ENCODE data around the gene EDRF1. TPM values are rescaled to one million over a fixed set of nuclear protein-coding genes. Genes with fewer than 3 reads are reported as not detected.
A peak's percentile ranks its signal among the peaks of the same experiment; 100 is the strongest.

Gene EDRF1
- total and polyA plus RNA-seq, 2 of the 13 experiments (the other 11 are each of a cell fraction or from before 2014, with no cell fraction given): 16.9 to 26.7 TPM

DNA sequence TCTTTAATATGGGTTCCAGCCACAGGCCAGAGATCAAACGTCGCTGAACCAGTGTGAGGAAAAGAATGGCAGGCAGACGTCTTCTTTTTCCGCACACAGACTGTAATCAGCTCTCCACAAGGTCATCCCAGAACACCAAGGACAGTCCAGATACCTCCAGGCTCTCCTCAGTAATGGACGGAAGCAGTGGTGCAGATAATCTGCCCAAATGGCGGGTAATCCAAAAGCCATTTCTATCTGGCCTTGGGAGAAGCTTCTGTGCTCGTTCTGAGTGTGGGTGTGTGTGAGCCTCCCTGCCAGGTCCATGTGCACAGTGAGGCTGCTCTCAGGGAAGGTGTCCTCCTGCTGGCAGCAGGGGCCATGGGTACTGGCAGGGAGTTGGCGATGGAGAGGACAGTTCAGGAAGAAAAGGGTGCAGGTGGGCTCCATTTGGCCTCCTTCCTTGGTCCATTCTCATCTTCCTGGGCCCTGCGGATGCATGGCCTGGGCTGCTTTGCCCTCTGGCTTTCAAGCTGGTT is 21.0 kb upstream of the EDRF1 start:
- Histone ChIP-seq H3K9ac (ENCODE audit: insufficient read depth, low read depth, low read length) (no peak overlapping the region), H4K20me1 (ENCODE audit: insufficient read depth, low read length) (no peaks in the 10 kb centered on the region), H3K4me3 (replicated peaks in 1 of 3; ENCODE audit: insufficient read depth in 1 of 3, low read depth in 2 of 3, low read length in 3 of 3) (no peak overlapping the region), H3K9me3 (ENCODE audit: low read length) (no peaks in the 10 kb centered on the region), H3K27me3 (ENCODE audit: control insufficient read depth in 1 of 2, insufficient read depth in 2 of 2, low read length in 2 of 2) (peaks cover 2 to 28% of the 10 kb centered on the region in 2 experiments; a peak in 4 of 5 replicates), H3K4me1 (ENCODE audit: insufficient read depth, low read length) (no peaks in the 10 kb centered on the region), H2AFZ (ENCODE audit: low read length) (no peak overlapping the region), H3K79me2 (ENCODE audit: insufficient read depth, low read length) (no peaks in the 10 kb centered on the region), H3K27ac (ENCODE audit: extremely low read length, insufficient read depth, low read length) (no peak overlapping the region), H3K36me3 (replicated peaks in 1 of 2; ENCODE audit: control insufficient read depth in 1 of 2, insufficient read depth in 2 of 2, low read length in 2 of 2) (no peaks in the 10 kb centered on the region), H3K4me2 (ENCODE audit: low read depth, low read length) (no peak overlapping the region)
- no peak for DNase-seq (ENCODE audit: low spot score)
- no TSS peak for BruUV-seq (replicated peaks)
- in situ Hi-C loops (cut with HindIII; ENCODE audit: extremely low pct_ligation_motif_present, low pct_unique_long_range_greater_than_20kb) (no loop called here), intact Hi-C loops (cut with micrococcal nuclease; ENCODE audit: unreplicated experiment) (no loop called here)
- no peak for FAIRE-seq
- TF ChIP-seq, protein P1, sequence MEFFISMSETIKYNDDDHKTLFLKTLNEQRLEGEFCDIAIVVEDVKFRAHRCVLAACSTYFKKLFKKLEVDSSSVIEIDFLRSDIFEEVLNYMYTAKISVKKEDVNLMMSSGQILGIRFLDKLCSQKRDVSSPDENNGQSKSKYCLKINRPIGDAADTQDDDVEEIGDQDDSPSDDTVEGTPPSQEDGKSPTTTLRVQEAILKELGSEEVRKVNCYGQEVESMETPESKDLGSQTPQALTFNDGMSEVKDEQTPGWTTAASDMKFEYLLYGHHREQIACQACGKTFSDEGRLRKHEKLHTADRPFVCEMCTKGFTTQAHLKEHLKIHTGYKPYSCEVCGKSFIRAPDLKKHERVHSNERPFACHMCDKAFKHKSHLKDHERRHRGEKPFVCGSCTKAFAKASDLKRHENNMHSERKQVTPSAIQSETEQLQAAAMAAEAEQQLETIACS (CRISPR knock-in tag; IDR thresholded peaks at IDR 0.05): no peak
- TF ChIP-seq, protein P2, sequence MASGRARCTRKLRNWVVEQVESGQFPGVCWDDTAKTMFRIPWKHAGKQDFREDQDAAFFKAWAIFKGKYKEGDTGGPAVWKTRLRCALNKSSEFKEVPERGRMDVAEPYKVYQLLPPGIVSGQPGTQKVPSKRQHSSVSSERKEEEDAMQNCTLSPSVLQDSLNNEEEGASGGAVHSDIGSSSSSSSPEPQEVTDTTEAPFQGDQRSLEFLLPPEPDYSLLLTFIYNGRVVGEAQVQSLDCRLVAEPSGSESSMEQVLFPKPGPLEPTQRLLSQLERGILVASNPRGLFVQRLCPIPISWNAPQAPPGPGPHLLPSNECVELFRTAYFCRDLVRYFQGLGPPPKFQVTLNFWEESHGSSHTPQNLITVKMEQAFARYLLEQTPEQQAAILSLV (CRISPR knock-in tag; IDR thresholded peaks at IDR 0.05; ENCODE audit: borderline replicate concordance): no peak
- no peak for TF ChIP-seq HMG20A (CRISPR knock-in tag; IDR thresholded peaks at IDR 0.05; ENCODE audit: borderline replicate concordance)
- no peak for TF ChIP-seq ZNF3 (CRISPR knock-in tag; IDR thresholded peaks at IDR 0.05)
- TF ChIP-seq NPAS2 (CRISPR knock-in tag; IDR thresholded peaks at IDR 0.05; ENCODE audit: borderline replicate concordance): no peak
- TF ChIP-seq NCOA2 (CRISPR knock-in tag; IDR thresholded peaks at IDR 0.05): no peak
- TF ChIP-seq, protein P3, sequence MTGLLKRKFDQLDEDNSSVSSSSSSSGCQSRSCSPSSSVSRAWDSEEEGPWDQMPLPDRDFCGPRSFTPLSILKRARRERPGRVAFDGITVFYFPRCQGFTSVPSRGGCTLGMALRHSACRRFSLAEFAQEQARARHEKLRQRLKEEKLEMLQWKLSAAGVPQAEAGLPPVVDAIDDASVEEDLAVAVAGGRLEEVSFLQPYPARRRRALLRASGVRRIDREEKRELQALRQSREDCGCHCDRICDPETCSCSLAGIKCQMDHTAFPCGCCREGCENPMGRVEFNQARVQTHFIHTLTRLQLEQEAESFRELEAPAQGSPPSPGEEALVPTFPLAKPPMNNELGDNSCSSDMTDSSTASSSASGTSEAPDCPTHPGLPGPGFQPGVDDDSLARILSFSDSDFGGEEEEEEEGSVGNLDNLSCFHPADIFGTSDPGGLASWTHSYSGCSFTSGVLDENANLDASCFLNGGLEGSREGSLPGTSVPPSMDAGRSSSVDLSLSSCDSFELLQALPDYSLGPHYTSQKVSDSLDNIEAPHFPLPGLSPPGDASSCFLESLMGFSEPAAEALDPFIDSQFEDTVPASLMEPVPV (CRISPR knock-in tag; IDR thresholded peaks at IDR 0.05): no peak
- no peak for TF ChIP-seq ZNF235 (CRISPR knock-in tag; IDR thresholded peaks at IDR 0.05; ENCODE audit: borderline replicate concordance)
- TF ChIP-seq, protein P4, sequence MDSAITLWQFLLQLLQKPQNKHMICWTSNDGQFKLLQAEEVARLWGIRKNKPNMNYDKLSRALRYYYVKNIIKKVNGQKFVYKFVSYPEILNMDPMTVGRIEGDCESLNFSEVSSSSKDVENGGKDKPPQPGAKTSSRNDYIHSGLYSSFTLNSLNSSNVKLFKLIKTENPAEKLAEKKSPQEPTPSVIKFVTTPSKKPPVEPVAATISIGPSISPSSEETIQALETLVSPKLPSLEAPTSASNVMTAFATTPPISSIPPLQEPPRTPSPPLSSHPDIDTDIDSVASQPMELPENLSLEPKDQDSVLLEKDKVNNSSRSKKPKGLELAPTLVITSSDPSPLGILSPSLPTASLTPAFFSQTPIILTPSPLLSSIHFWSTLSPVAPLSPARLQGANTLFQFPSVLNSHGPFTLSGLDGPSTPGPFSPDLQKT (CRISPR knock-in tag; IDR thresholded peaks at IDR 0.05; ENCODE audit: borderline replicate concordance): no peak
- no peak for TF ChIP-seq KAT8 (CRISPR knock-in tag; IDR thresholded peaks at IDR 0.05)
- TF ChIP-seq ZNF749 (CRISPR knock-in tag; IDR thresholded peaks at IDR 0.05; ENCODE audit: borderline replicate concordance): no peak
- TF ChIP-seq GFI1 (CRISPR knock-in tag; IDR thresholded peaks at IDR 0.05; ENCODE audit: borderline replicate concordance): no peak
- TF ChIP-seq MAFK (conservative IDR thresholded peaks at IDR 0.05 in 1 of 2, IDR thresholded peaks at IDR 0.05 in 1 of 2; ENCODE audit: low read length in 2 of 2): no peak
- no peak for TF ChIP-seq CCDC6 (CRISPR knock-in tag; IDR thresholded peaks at IDR 0.05)
- WGBS (ENCODE audit: low lambda C conversion rate): 9% methylated on average over 4 of the region's 9 CpGs
- CTCF ChIA-PET (ENCODE audit: low intra/inter-chr PET ratio, low total read pairs): no interaction called here
- POLR2A ChIA-PET: no interaction called here
- ATAC-seq: peak; percentile 70

Data from HepG2 (cell line).